Neuronal stem cell (in vitro differentiated cells): ENCODE results near the gene PCGF2.
A peak's percentile ranks its signal among the peaks of the same experiment; 100 is the strongest.

Experiments
- DNase-seq: peaks from one replicate; pipeline ENCODE4 v3.0.0-alpha.2; 2013; ENCODE audit warnings: low spot score
- H2AFZ ChIP-seq: one replicate; pipeline ENCODE4 v1.6.1; 2013; ENCODE audit warnings: mild to moderate bottlenecking, low read length, inconsistent platforms
- H2AK5ac ChIP-seq: 2 replicates; pipeline ENCODE4 v1.6.1; 2013; ENCODE audit warnings: low read depth, mild to moderate bottlenecking, inconsistent platforms, low read length, moderate library complexity, mixed read lengths
- H2BK120ac ChIP-seq: 2 replicates; pipeline ENCODE4 v1.6.1; 2013; ENCODE audit warnings: low read depth, mild to moderate bottlenecking, inconsistent platforms, low read length, moderate library complexity, mixed read lengths
- H2BK12ac ChIP-seq: one replicate; pipeline ENCODE4 v1.6.1; 2013; ENCODE audit warnings: low read length, inconsistent platforms
- H2BK15ac ChIP-seq: 2 replicates; pipeline ENCODE4 v1.6.1; 2013; ENCODE audit warnings: mild to moderate bottlenecking, low read length, inconsistent platforms, mixed read lengths
- H2BK5ac ChIP-seq: one replicate; pipeline ENCODE4 v1.6.1; 2013; ENCODE audit warnings: inconsistent platforms, mild to moderate bottlenecking, low read length, moderate library complexity
- H3K14ac ChIP-seq: one replicate; pipeline ENCODE4 v1.6.1; 2013; ENCODE audit warnings: low read length, inconsistent platforms
- H3K18ac ChIP-seq: 2 replicates; pipeline ENCODE4 v1.6.1; 2013; ENCODE audit warnings: low read length, inconsistent platforms
- H3K23ac ChIP-seq: 2 replicates; pipeline ENCODE4 v1.6.1; 2013; ENCODE audit warnings: low read depth, mild to moderate bottlenecking, mixed read lengths, low read length, inconsistent platforms; ENCODE audit not compliant: poor library complexity
- H3K27ac ChIP-seq: replicated peaks from 3 replicates; pipeline ENCODE4 v1.5.1; 2013; ENCODE audit warnings: low read length, inconsistent platforms
- H3K27me3 ChIP-seq, 3 experiments: 2 replicates each; pipeline ENCODE4 v1.6.1; 2013; ENCODE audit warnings: low read length in 3 of 3, mild to moderate bottlenecking in 2 of 3, inconsistent platforms in 1 of 3, low read depth in 1 of 3, mixed read lengths in 1 of 3, moderate library complexity in 1 of 3; ENCODE audit not compliant: control insufficient read depth in 3 of 3, insufficient read depth in 3 of 3
- H3K36me3 ChIP-seq, 2 donors: replicated peaks in 1 of 2; 2 replicates each; pipeline ENCODE4 v1.6.1; 2013; ENCODE audit warnings: low read length in 2 of 2; ENCODE audit not compliant: control insufficient read depth in 2 of 2, insufficient read depth in 2 of 2
- H3K4ac ChIP-seq: 2 replicates; pipeline ENCODE4 v1.6.1; 2013; ENCODE audit warnings: inconsistent platforms, mild to moderate bottlenecking, low read length, moderate library complexity
- H3K4me1 ChIP-seq, 2 donors: 1 replicate in 1 of 2; 2 replicates in 1 of 2; pipeline ENCODE4 v1.6.1; 2013; ENCODE audit warnings: low read length in 2 of 2, low read depth in 1 of 2; ENCODE audit not compliant: control insufficient read depth in 2 of 2, insufficient read depth in 1 of 2
- H3K4me2 ChIP-seq: one replicate; pipeline ENCODE4 v1.6.1; 2013; ENCODE audit warnings: mild to moderate bottlenecking, low read length, inconsistent platforms; ENCODE audit not compliant: insufficient read depth, poor library complexity, severe bottlenecking
- H3K4me3 ChIP-seq, 2 donors: 2 replicates each; pipeline ENCODE4 v1.5.1; 2013; ENCODE audit warnings: low read length in 2 of 2, mild to moderate bottlenecking in 2 of 2, inconsistent platforms in 1 of 2, moderate library complexity in 1 of 2
- H3K79me1 ChIP-seq: one replicate; pipeline ENCODE4 v1.6.1; 2013; ENCODE audit warnings: low read depth, mild to moderate bottlenecking, inconsistent platforms, low read length, moderate library complexity
- H3K9ac ChIP-seq: one replicate; pipeline ENCODE4 v1.6.1; 2013; ENCODE audit warnings: mild to moderate bottlenecking, low read depth, low read length, inconsistent platforms; ENCODE audit not compliant: poor library complexity
- H3K9me3 ChIP-seq, 2 donors: replicated peaks in 1 of 2; 2 replicates each; pipeline versions ENCODE3 to v1.6.1; 2013; ENCODE audit warnings: low read length in 2 of 2, mild to moderate bottlenecking in 2 of 2, inconsistent platforms in 1 of 2, low read depth in 1 of 2, mixed read lengths in 1 of 2, moderate library complexity in 1 of 2; ENCODE audit not compliant: control insufficient read depth in 2 of 2, insufficient read depth in 1 of 2
- H4K8ac ChIP-seq: one replicate; pipeline ENCODE4 v1.6.1; 2013; ENCODE audit warnings: low read depth, mild to moderate bottlenecking, inconsistent platforms, low read length, moderate library complexity
- H4K91ac ChIP-seq: one replicate; pipeline ENCODE4 v1.6.1; 2013; ENCODE audit warnings: low read length, low read depth, mild to moderate bottlenecking, inconsistent platforms; ENCODE audit not compliant: poor library complexity
- WGBS, 2 donors: extraction: QIAGEN DNeasy Blood & Tissue Kit; methylation state at CpG; one replicate each; pipeline ENCODE4 v1.1.7; 2013; ENCODE audit warnings: missing lambda C conversion rate in 2 of 2, mixed read lengths in 1 of 2; ENCODE audit not compliant: insufficient read length in 2 of 2, insufficient replicate concordance in 1 of 2; ENCODE audit errors: extremely low coverage in 2 of 2; 5-methylcytosine and 5-hydroxymethylcytosine counted together

Gene PCGF2

GRCh38 chr17:38742411-38743308 lies 5.5 kb downstream of the PCGF2 start:
- Histone ChIP-seq H3K9ac (no peak overlapping the region), H3K79me1 (peaks cover 34% of the 10 kb centered on the region), H3K36me3 (peaks cover 31 to 59% of the 10 kb centered on the region in 2 donors), H2AK5ac (no peak overlapping the region), H3K27me3 (no peaks in the 10 kb centered on the region), H3K9me3 (no peaks in the 10 kb centered on the region), H3K14ac (no peak overlapping the region), H2AFZ (no peak overlapping the region), H2BK5ac (no peak overlapping the region), H3K4ac (no peak overlapping the region), H4K8ac (no peak overlapping the region), H3K18ac (no peak overlapping the region), H3K4me1 (peaks cover 23 to 25% of the 10 kb centered on the region in 2 donors), H4K91ac (no peak overlapping the region), H3K23ac (no peak overlapping the region), H3K4me3 (peak overlapping the region in 1 of 2 donors; percentile 27), H2BK120ac (no peak overlapping the region), H2BK12ac (no peak overlapping the region), H3K27ac (no peak overlapping the region), H2BK15ac (no peak overlapping the region), H3K4me2 (no peak overlapping the region)
- no CpG with 5 or more reads among the region's 22 CpGs for WGBS, 2 donors
- no peak for DNase-seq

- H3K36me3 ChIP-seq = peaks cover 31 to 65% of the 10 kb centered on the region in 2 donors
- H3K9me3 ChIP-seq = no peaks in the 10 kb centered on the region
- no peaks in the 10 kb centered on the region for H3K27me3 ChIP-seq
- H4K8ac ChIP-seq = no peak overlapping the region
- H3K4me2 ChIP-seq = no peak overlapping the region
- no peak overlapping the region for H3K4me3 ChIP-seq
- H3K18ac ChIP-seq = no peak overlapping the region
- no peak overlapping the region for H2BK5ac ChIP-seq
- H3K27ac ChIP-seq = no peak overlapping the region
- no peak overlapping the region for H3K9ac ChIP-seq
- H3K79me1 ChIP-seq = peaks cover 31% of the 10 kb centered on the region
- no peak overlapping the region for H2BK12ac ChIP-seq
- no peak overlapping the region for H3K4ac ChIP-seq
- H2BK120ac ChIP-seq = no peak overlapping the region
- H2AFZ ChIP-seq = no peak overlapping the region
- no peak for DNase-seq
- H3K14ac ChIP-seq = no peak overlapping the region
- no peak overlapping the region for H4K91ac ChIP-seq
- peaks cover 23 to 25% of the 10 kb centered on the region in 2 donors for H3K4me1 ChIP-seq
- H2AK5ac ChIP-seq = no peak overlapping the region
- H3K23ac ChIP-seq = no peak overlapping the region
- no CpG with 5 or more reads among the region's 7 CpGs for WGBS, 2 donors
- H2BK15ac ChIP-seq = no peak overlapping the region
These were observed 6.2 kb downstream of the PCGF2 start for GRCh38 chr17:38741921-38742410.

DNA sequence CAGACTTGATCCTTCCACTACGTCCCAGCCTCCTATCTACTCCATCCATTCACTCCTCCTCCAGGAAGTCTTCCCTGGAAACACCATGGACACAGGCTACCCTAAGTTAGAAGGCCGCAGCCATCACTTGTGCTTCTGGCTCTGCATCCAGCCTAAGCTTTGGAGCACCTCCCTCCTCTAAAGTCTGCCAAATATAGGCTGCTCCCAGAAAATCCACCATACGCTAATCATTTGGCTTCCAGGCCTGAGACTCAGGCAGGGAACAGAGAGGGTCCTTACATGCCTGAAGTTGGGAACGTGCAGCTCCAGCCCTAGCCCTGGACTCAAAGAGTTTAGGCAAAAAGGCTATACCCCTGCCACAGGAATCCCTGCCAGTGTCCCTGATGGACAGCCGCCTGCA lies 6.7 kb downstream of the PCGF2 start:
- H3K9ac ChIP-seq = no peak overlapping the region
- no peak for DNase-seq
- peaks cover 18 to 20% of the 10 kb centered on the region in 2 donors for H3K4me1 ChIP-seq
- no peaks in the 10 kb centered on the region for H3K9me3 ChIP-seq
- H3K4me3 ChIP-seq = no peak overlapping the region
- no peak overlapping the region for H3K23ac ChIP-seq
- no peak overlapping the region for H3K4me2 ChIP-seq
- H3K14ac ChIP-seq = no peak overlapping the region
- peaks cover 26% of the 10 kb centered on the region for H3K79me1 ChIP-seq
- no peak overlapping the region for H2BK15ac ChIP-seq
- H3K36me3 ChIP-seq = peaks cover 31 to 68% of the 10 kb centered on the region in 2 donors
- no peak overlapping the region for H2AFZ ChIP-seq
- no CpG with 5 or more reads among the region's 5 CpGs for WGBS, 2 donors
- no peak overlapping the region for H3K27ac ChIP-seq
- H3K4ac ChIP-seq = no peak overlapping the region
- no peak overlapping the region for H4K8ac ChIP-seq
- H2BK5ac ChIP-seq = no peak overlapping the region
- H2AK5ac ChIP-seq = no peak overlapping the region
- H3K18ac ChIP-seq = no peak overlapping the region
- no peak overlapping the region for H4K91ac ChIP-seq
- H2BK120ac ChIP-seq = no peak overlapping the region
- no peaks in the 10 kb centered on the region for H3K27me3 ChIP-seq
- no peak overlapping the region for H2BK12ac ChIP-seq

DNA sequence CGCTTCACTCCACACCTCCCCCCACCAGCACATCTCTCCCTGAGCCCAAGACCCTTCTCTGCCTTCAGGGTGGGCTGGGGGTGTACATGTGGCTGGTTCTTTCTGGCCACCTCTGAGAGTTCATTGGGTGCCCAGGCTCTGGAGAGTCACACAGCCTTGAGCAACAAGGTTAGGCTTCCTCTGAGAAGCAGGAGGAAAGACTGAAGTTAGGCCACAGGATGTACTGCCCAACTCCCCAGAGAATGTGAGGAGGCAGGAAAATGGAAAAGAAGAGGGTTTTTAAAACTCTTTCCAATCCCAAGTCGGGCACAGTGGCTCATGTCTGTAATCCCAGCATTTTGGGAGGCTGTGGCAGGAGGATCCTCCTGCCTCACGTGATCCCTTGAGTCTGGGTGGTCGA lies 7.3 kb downstream of the PCGF2 start:
- no peaks in the 10 kb centered on the region for H3K9me3 ChIP-seq
- H2BK12ac ChIP-seq = no peak overlapping the region
- H3K4me2 ChIP-seq = no peak overlapping the region
- peaks cover 25% of the 10 kb centered on the region for H3K79me1 ChIP-seq
- no CpG with 5 or more reads among the region's 4 CpGs for WGBS, 2 donors
- no peak for DNase-seq
- H3K14ac ChIP-seq = no peak overlapping the region
- no peak overlapping the region for H3K4ac ChIP-seq
- H2BK120ac ChIP-seq = no peak overlapping the region
- no peak overlapping the region for H3K18ac ChIP-seq
- no peak overlapping the region for H2AK5ac ChIP-seq
- H3K27ac ChIP-seq = no peak overlapping the region
- H3K9ac ChIP-seq = no peak overlapping the region
- no peak overlapping the region for H2BK15ac ChIP-seq
- H3K4me1 ChIP-seq = peaks cover 12 to 13% of the 10 kb centered on the region in 2 donors
- H4K91ac ChIP-seq = no peak overlapping the region
- H4K8ac ChIP-seq = no peak overlapping the region
- H3K27me3 ChIP-seq = no peaks in the 10 kb centered on the region
- H3K23ac ChIP-seq = no peak overlapping the region
- peaks cover 33 to 74% of the 10 kb centered on the region in 2 donors for H3K36me3 ChIP-seq
- no peak overlapping the region for H2BK5ac ChIP-seq
- no peak overlapping the region for H2AFZ ChIP-seq
- no peak overlapping the region for H3K4me3 ChIP-seq
